Activated CD8-positive, alpha-beta memory T cell treated with anti-CD3 and anti-CD28 coated beads, Interleukin-2, amount 50 U/mL, for 48 hours (primary cell): ENCODE measurements around the gene ZNF616.

ENCODE experiments used
- DNase-seq: peaks from one replicate; pipeline ENCODE4 v3.0.0-alpha.2; 2020

Gene ZNF616

GRCh38 chr19:52139252-52140031, at the start of gene ZNF616:
TSS of gene ZNF616 (minus strand) at chr19:52139938. CDS start at chr19:52130512, 9,426 bp downstream.
- peak; percentile 86 for DNase-seq

GRCh38 chr19:52188822-52189734, 49.3 kb upstream of the ZNF616 start:
- DNase-seq: peak; percentile 95

DNA sequence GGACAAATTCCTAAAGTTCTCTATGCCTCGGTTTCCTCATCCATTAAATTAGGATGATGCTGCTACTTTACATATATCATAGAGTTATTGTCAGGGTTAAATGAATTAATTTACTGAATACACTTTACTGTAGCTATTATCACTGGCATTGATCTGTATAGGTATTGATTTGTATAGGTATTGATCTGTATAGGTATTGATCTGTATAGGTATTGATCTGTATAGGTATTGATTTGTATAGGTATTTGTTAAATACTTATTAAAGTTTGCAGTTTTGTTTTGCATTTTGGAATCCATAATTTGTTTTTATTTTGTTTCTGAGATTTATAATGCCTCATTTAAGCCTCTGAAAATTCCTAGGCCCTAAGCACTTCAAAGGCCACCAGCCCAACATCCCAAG, 47.7 kb upstream of the ZNF616 start:
- no peak for DNase-seq

DNA sequence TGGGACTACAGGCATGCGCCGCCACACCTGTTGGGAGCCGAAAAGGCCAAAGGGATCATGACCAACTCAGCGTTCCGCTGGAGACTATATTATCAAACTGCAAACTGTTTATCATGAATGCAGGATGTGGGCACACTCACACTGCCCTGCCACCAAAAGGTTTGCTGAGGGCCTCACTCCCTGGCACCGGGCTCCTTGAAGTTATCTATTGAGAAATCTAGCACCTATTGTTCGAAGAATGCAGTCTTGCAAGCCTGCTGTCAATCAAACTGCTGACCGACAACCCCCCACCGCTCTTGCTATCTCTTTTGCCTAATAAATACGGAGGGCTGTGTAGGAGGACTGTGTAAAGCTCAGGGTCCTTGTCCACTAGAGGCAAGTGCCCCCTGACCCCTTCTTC, 36.8 kb upstream of the ZNF616 start:
- DNase-seq: no peak

DNA sequence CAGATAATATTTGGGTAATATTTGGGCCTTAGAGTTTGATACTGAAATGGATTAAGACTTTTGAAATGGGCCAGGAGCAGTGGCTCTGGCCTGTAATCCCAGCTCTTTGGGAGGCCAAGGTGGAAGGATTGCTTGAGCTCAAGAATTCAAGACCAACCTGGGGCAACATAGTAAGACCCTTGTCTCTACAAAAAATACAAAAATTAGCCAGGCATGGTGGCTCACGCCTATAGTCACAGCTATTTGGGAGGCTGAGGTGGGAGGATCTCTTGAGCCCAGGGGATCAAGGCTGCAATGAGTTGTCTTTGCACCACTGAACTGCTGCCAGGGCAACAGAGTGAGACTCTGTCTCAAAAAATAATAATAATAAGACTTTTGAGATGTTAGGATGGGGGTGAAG, 32.6 kb upstream of the ZNF616 start:
- no peak for DNase-seq

DNA sequence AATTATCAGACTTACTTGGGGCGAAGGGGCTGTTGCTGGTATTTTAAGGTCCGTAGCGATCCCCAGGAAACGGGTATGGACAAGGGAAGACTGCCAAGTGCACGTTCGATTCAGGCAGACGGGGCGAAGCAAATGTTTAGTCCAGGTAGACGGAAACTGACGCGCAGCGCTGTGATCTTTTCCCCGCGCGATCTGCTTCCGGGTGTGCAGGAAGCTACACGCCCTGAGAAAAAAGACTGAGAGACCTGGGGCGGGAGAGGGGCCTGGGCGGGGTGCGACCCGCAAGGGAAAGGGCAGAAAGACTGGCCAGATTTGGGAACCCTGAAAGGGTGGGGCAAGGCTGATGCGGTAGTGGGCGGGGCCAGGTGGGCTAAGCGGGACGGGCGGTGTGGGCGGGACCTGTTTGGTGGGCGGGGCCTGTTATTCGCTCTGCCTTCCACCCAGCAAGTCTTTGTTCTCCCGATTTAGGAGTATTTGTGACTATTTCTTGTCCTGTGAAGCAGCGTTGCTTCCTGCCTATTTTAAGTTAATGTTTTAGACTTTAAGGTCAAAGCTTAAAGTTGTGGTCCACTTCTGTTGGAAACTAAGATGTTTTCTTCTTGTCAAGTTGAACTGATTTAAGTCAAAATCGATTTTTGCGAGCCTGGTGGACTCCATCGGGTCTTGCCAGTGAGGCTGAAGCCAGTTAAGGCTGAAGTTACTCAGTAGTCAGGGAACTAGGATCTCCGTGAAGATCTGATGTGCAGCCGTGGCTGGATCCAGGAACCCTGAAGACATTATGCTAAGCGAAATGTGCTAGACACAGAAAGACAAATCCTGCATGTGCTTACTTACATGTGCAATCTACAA, 31.8 kb upstream of the ZNF616 start, which contains the start of gene ZNF836:
TSS of gene ZNF836 (minus strand) at position 301 of the 849 bp plus-strand sequence. CDS start 3,549 bp downstream, outside the sequence.
- DNase-seq: peak; percentile 92

DNA sequence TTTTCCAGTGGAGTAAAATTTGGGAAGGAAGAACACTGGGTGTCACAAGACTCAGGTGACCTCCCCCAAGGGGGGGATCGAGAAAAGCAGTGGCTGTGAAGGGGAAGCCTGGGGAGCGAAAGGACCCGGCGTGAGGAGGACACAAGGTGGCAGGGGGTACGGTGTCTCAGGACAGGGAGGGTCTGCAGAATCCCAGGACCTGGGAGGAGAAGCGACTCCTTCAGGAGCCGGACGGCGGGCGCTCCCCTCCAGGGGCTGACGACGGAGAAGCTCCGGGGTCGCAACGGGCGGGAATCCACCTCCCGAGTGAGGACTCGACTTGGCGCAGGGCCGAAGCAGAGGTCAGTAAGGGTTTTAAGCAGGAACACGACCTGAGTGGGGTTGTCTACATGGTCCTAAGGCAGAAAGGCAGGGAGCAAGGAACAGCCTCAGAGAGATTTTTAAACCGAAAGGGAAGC, 31.2 kb upstream of the ZNF616 start:
- peak; percentile 64 for DNase-seq

DNA sequence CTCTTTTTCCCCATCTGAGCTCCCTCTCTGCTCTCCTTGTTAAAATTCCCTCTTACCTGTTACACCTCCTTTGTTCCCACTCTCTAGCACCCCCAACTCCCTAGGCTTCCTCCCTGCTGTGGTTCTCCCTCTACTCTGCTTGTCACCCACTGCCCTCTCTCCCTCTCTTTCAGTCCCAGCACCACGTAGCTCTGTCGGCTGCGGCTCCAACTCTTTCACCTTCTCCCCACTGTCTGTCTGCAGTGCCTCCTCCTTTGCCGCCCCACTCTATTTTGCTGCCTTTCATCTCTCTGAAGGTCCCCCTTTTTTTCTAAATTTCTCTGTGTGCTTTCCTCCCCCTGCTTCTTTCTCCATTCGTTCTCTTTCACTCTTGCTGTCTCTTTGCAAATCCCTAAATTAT, 30.6 kb upstream of the ZNF616 start:
- peak; percentile 49 for DNase-seq

DNA sequence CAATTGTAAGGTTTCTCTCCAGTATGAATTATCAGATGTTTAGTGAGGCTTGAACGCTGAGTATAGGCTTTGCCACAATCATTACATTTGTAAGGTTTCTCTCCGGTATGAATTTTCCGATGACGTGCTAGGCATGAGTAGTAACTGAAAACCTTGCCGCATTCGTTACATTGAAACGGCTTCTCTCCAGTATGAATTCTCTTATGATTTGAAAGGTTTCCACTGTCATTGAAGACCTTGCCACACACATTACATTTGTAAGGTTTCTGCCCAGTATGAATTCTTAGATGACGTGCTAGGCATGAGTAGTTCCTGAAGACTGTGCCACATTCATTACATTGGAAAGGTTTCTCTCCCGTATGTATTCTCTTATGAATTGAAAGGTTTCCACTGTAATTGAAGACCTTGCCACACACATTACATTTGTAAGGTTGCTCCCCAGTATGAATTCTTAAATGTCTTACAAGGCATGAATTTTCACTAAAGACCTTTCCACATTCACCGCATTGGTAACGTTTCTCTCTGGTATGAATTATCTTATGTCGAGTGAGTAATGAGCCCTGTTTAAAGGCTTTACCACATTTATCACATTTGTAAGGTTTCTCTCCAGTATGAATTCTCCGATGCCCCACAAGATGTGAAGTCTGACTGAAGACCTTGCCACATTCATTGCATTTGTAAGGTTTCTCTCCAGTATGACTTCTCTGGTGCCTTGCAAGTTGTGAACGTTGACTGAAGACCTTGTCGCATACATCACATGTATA, 16.0 kb upstream of the ZNF616 start:
- DNase-seq: no peak

DNA sequence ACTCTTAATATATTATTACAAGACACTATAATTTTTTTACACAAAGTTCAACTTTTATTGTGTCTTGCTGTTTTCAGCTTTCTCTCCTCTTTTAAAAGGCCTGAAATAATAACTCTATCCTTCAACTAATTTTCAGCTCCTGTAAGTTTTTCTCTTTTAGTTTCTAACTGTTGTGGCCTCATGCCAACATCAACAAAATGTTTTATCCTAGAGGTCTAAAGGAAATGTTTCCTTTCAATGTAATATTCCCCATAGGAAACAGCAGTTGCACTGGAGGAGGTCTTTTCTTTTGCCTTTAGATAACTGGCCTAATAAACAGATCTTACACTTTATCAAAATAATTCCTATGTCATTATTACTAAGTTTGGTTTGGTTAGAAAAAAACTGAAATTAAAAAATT, 8.5 kb upstream of the ZNF616 start:
- no peak for DNase-seq

GRCh38 chr19:52142001-52142595, 2.4 kb upstream of the ZNF616 start:
- no peak for DNase-seq

DNA sequence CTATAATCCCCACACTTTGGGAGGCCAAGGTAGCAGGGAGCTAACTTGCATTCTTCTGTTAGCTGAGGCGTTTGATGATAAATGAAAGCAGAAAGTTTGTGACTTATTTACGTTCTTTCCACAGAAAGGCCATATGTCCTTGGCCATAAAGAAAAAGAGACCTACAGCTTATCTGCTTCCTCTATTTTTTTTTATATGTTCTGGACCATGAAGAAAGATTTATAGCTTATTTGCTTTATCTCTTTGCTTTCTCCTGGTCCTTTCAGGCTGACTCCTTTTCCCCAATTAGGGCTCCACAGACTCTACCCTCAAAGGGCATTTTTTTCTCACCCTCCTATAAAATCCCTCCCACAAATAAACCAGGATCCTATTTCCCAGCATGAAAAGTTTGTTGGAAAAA, 1.5 kb upstream of the ZNF616 start:
- DNase-seq: no peak

DNA sequence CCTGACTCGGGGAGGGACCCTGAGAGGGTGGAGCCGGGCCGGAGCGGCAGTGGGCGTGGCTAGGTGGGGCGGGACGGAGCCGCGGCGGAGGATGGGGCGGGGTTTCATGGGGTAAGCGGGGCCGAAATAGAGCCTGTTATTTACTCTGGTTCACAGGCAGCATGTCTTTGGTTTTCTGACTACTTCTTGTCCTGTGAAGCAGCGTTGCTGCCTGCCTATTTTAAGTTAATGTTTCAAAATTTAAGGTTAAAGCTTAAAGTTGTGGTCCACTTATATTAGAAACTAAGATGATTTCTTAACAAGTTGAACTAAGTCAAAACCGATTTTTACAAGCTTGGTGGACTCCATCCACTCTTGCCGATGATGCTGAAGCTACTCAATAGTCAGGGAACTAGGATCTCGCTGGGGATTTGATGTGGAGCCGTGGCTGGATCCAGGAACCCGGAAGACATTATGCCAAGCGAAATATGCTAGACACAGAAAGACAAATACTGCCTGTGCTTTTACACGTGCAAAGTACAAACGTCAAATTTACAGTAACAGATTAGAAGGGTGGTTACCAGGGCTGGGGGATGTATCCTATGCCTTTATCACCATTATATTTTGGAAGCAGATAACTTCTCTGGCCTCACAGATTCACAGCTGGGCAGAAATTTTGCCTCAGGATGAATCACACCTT, 433 bp upstream of the ZNF616 start:
- peak; percentile 98 for DNase-seq

GRCh38 chr19:52138983-52139251, 821 bp downstream of the ZNF616 start:
- DNase-seq: no peak

DNA sequence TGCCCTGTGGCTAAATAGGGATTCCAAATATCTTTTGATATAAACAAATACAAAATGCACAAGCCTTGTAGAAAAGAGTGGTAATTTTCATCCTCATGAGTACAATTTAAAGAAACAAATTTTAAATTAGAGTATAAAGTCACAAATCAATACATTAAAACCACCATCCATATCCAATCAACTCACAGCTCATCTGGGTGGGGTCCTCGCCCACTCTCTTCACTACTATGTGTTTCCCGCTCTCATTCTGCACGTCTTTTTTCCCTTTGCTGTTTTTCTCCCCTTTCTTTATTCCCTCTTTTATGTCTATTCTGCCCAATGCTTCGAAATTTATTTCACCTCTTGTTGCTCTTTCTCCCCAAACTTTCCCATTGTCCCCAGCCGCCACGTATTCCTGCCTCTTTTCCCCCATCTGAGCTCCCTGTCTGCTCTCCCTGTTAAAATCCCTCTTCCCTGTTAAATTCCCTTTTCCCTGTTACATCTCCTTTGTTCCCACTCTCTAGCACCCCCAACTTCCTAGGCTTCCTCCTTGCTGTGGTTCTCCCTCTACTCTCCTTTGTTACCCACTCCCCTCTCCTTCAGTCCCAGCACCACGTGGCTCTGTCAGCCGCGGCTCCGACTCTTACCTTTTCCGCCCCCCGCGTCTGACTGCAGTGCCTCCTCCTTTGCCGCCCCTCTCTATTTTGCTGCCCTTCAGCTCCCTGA, 1.3 kb downstream of the ZNF616 start:
- DNase-seq: peak; percentile 68

GRCh38 chr19:52120286-52120685, 19.5 kb downstream of the ZNF616 start:
- no peak for DNase-seq

DNA sequence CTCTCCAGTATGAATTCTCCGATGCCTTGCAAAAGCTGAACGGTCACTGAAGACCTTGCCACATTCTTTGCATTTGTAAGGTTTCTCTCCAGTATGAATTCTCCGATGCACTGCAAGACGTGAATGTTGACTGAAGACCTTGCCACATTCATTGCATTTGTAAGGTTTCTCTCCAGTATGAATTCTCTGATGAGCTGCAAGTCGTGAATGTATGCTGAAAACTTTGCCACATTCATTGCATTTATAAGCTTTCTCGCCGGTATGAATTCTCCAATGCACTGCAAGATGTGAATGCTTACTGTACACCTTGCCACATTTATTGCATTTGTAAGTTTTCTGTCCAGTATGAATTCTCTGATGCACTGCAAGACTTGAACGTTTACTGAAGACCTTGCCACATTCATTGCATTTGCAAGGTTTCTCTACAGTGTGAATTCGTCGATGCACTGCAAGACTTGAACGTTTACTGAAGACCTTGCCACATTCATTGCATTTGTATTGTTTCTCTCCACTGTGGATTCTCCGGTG, 24.1 kb downstream of the ZNF616 start:
- DNase-seq: no peak

GRCh38 chr19:52114691-52115090, 25.0 kb downstream of the ZNF616 start:
- DNase-seq: no peak

- DNase-seq: no peak
Measured at GRCh38 chr19:52112624-52113023, 27.1 kb downstream of the ZNF616 start.

DNA sequence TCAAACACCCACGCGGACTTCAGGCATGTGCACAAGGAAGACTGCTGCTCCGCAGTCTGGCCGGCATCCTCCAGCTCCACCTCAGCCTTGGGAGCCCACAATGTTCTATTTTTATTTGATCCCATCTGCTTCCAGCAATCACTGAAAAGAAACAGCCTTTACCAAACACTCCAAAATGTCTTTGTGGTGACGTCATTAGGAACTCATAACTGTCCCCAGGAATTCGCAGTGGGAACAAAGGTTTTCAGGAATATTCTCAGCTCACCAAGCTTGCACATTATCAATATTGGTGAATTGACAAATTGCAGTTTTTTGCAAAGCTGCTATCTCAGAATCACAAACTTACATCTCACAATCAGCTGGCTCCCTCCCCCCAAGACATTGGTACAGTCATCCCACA, 29.0 kb downstream of the ZNF616 start:
- no peak for DNase-seq
